RPMI8226 (cell line): ENCODE data around the gene CCDC157.

ENCODE experiments used
- DNase-seq: peaks from one replicate; pipeline ENCODE4 v3.0.0-alpha.2; 2015

Gene CCDC157

GRCh38 chr22:30416837-30417236 lies 60.0 kb downstream of the CCDC157 start:
- DNase-seq: no peak

GRCh38 chr22:30420347-30421125 lies 63.7 kb downstream of the CCDC157 start:
- DNase-seq: no peak

GRCh38 chr22:30421695-30422480 lies 65.1 kb downstream of the CCDC157 start:
- DNase-seq: no peak

- no peak for DNase-seq
Observed at GRCh38 chr22:30422481-30423300, 65.9 kb downstream of the CCDC157 start.

- DNase-seq: peak; percentile 54
Observed at GRCh38 chr22:30423301-30423958, 66.6 kb downstream of the CCDC157 start.

GRCh38 chr22:30423959-30424533 lies 67.2 kb downstream of the CCDC157 start:
- DNase-seq: peak; percentile 99

- DNase-seq: peak; percentile 56
Observed at GRCh38 chr22:30424534-30425326, 67.9 kb downstream of the CCDC157 start.

- no peak for DNase-seq
Observed at GRCh38 chr22:30425327-30425615, 68.5 kb downstream of the CCDC157 start.

GRCh38 chr22:30425616-30426387 lies 69.0 kb downstream of the CCDC157 start, which contains the start of gene MTFP1:
MTFP1 (plus strand) TSS chr22:30425768; CDS start chr22:30425880, 112 bp downstream.
- DNase-seq: peak; percentile 73
